22Rv1 (cell line): ENCODE data around the gene MPZL2.

Source experiments
- CTCF ChIP-seq: fragments of 450-650 bp; IDR thresholded peaks from 2 replicates; pipeline ENCODE4 v1.5.1; 2017; ENCODE audit warnings: mild to moderate bottlenecking
- ZFX ChIP-seq: fragments of 450-650 bp; IDR thresholded peaks from 2 replicates; pipeline ENCODE4 v1.6.1; 2017; ENCODE audit warnings: antibody characterized with exemption, borderline replicate concordance

GRCh38 chr11:118243161-118243560, 20.9 kb downstream of the MPZL2 start:
- TF ChIP-seq CTCF, result no peak
- no peak for TF ChIP-seq ZFX
